Neutrophil (primary cell): ENCODE results near the gene H19.

Experiments
- H3K27ac ChIP-seq: fragments of 200-600 bp; sonication (generic); 2 replicates; pipeline ENCODE4 v1.5.1; 2016; ENCODE audit warnings: mild to moderate bottlenecking, moderate library complexity
- H3K27me3 ChIP-seq: fragments of 200-600 bp; sonication (generic); 2 replicates; pipeline ENCODE4 v1.6.0; 2016; ENCODE audit warnings: mild to moderate bottlenecking
- H3K36me3 ChIP-seq: fragments of 200-600 bp; sonication (generic); 2 replicates; pipeline ENCODE4 v1.5.1; 2017
- H3K4me1 ChIP-seq, 2 experiments: fragments of 200-600 bp in 1 of 2; sonication (generic) in 1 of 2; 1 replicate in 1 of 2; 2 replicates in 1 of 2; pipeline versions ENCODE4 v1.5.1 to v1.6.1; 2013 to 2016; ENCODE audit warnings: low read depth in 1 of 2, low read length in 1 of 2, mild to moderate bottlenecking in 1 of 2, moderate library complexity in 1 of 2; ENCODE audit not compliant: control insufficient read depth in 1 of 2, insufficient read depth in 1 of 2
- H3K4me3 ChIP-seq, 2 experiments: fragments of 200-600 bp in 1 of 2; sonication (generic) in 1 of 2; 1 replicate in 1 of 2; 2 replicates in 1 of 2; pipeline ENCODE4 v1.5.1; 2013 to 2016; ENCODE audit warnings: low read depth in 1 of 2, low read length in 1 of 2, mild to moderate bottlenecking in 1 of 2, moderate library complexity in 1 of 2
- H3K9me3 ChIP-seq: fragments of 200-600 bp; sonication (generic); 2 replicates; pipeline ENCODE4 v1.5.1; 2016
- TF ChIP-seq, protein P1 (sequence below): fragments of 200-600 bp; sonication (generic); IDR thresholded peaks from 2 replicates; pipeline ENCODE4 v1.5.1; 2016; ENCODE audit warnings: antibody characterized with exemption

Gene H19

DNA sequence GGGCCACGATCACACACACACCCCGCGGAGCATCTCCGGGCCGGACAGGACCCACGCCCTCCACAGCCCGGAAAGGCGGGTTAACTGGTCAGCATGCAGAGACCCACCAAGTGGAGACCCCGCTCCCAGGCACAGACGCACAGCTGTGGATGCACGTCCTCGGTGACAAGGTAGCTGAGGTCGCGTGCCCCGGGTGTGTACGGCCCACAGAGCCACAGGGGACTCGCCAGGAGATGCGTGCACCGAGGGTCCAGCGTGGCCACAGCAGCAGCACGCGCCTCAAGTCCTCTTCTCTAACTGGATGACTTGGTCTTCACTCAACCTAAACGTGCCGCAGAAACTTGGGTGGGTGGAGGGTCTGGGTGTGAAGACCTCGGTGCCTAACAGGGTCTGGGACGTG, 5.5 kb downstream of the H19 start:
- H3K4me3 ChIP-seq: no peak overlapping the region
- no peaks in the 10 kb centered on the region for H3K9me3 ChIP-seq
- H3K27ac ChIP-seq: no peak overlapping the region
- H3K27me3 ChIP-seq: no peaks in the 10 kb centered on the region
- no peaks in the 10 kb centered on the region for H3K4me1 ChIP-seq
- no peaks in the 10 kb centered on the region for H3K36me3 ChIP-seq
- TF ChIP-seq, protein P1, sequence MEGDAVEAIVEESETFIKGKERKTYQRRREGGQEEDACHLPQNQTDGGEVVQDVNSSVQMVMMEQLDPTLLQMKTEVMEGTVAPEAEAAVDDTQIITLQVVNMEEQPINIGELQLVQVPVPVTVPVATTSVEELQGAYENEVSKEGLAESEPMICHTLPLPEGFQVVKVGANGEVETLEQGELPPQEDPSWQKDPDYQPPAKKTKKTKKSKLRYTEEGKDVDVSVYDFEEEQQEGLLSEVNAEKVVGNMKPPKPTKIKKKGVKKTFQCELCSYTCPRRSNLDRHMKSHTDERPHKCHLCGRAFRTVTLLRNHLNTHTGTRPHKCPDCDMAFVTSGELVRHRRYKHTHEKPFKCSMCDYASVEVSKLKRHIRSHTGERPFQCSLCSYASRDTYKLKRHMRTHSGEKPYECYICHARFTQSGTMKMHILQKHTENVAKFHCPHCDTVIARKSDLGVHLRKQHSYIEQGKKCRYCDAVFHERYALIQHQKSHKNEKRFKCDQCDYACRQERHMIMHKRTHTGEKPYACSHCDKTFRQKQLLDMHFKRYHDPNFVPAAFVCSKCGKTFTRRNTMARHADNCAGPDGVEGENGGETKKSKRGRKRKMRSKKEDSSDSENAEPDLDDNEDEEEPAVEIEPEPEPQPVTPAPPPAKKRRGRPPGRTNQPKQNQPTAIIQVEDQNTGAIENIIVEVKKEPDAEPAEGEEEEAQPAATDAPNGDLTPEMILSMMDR: no peak

DNA sequence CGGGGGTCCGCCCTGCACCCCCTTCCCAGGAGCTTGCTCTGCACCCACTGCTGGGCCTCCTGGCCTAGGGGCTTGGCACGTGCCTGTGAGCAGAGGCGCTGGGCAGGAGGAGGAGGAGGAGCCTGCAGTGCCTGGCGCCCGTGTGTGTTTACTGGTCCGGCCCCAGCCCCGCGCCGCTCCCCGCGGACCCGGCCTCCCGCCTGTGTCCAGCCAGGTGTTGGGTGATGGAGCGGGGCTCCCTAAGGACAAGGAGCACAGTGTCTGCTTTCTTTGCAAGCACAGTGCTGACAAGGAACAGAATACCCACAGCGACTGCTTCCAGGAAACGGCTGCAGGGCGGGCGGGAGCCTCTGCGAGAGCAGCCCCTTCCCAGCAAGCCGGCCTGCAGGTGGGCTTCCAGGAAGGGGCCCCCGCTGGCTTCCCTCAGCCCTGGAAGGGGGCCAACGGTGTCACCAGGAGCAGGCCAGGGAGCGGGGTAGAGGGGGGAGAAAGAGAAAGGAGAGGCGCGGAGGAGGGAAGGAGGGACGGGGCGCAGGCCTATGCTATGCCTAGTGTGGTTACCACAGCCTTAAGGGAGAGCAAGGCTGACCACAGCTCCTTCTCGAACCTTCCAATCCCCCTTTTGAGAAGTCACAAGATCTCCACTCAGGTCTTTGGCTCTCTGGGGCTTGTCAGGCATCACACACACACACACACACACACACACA, 6.6 kb downstream of the H19 start:
- Histone ChIP-seq H3K27me3 (no peaks in the 10 kb centered on the region), H3K27ac (no peak overlapping the region), H3K4me1 (no peaks in the 10 kb centered on the region), H3K4me3 (no peak overlapping the region), H3K36me3 (no peaks in the 10 kb centered on the region), H3K9me3 (no peaks in the 10 kb centered on the region)
- TF ChIP-seq, protein P1: no peak

DNA sequence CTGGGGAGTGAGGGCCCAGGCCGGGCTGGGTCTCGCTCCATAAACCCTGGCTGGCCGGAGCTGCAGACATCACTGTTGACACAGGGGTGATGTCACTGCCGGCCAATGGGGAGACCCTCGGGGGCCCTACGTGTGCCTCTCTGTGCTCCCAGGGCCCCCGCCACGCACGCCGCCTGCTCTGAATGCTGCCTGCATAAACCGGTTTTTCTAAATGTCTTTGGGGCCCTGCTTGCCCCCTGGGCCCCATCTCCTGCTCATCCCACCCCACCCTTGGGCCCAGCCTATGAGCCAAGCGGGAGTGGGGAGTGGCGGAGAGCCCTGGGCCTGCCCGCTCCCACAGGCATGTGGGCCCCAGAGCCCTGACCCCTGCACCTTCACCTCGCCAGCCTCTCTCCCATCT, 7.7 kb downstream of the H19 start:
- Histone ChIP-seq H3K4me3 (no peak overlapping the region), H3K36me3 (no peaks in the 10 kb centered on the region), H3K4me1 (no peaks in the 10 kb centered on the region), H3K27me3 (no peaks in the 10 kb centered on the region), H3K27ac (no peak overlapping the region), H3K9me3 (no peaks in the 10 kb centered on the region)
- TF ChIP-seq, protein P1: no peak

DNA sequence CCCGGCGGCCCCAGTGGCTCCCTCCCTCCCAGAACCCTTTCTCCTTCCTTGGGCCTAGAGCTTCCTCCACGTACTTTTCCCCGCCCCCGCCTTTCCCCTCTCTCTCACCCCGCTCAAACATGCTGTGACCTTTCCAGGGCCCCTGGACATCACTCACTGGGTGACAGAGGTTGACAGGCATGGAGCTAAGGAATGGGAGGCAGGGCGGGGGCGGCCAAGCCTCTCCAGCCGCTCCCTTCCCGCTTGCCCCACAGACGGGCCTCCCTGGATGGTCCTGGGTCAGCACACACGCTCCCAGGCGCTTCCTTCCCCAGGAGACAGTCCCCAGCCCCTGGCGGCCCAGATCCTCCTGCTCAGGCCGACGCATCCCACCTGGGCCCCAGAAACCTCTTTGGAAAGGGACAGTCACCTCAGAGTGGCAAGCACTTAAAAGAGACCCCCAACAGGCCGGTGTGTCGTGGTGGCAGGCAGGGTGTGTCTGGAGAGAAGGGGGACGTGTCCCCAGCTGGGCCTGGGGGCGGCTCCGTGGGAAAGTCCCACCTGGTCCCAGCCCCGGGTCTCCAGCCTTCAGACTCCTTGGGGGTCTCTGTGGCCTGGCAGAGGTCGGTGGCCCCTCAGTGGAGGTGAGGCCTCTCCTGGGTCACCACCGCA, 8.8 kb downstream of the H19 start:
- Histone ChIP-seq H3K27ac (no peak overlapping the region), H3K4me1 (no peaks in the 10 kb centered on the region), H3K27me3 (no peaks in the 10 kb centered on the region), H3K36me3 (no peaks in the 10 kb centered on the region), H3K9me3 (no peaks in the 10 kb centered on the region), H3K4me3 (no peak overlapping the region)
- TF ChIP-seq, protein P1: no peak

DNA sequence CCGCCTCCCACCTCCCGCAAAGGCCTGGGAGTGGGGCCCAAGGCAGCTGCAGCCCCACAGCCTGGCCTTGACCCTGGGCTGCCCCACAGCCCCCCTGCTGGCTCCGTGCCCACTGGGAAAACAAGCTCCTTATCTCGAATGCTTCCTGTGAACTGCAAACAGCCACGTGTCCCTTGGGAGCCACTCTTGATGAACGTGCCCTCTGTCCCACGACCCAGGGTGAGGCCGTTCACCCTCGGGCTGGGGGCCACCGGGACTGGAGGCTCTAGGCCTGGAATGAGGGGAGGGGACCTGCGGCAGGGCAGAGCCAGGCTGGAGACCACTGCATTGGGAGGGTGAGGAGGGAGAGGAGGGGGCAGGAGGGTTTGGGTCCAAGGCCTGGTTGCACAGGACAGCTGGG, 9.5 kb downstream of the H19 start:
- Histone ChIP-seq H3K36me3 (no peaks in the 10 kb centered on the region), H3K4me3 (no peak overlapping the region), H3K9me3 (no peaks in the 10 kb centered on the region), H3K4me1 (no peaks in the 10 kb centered on the region), H3K27ac (no peak overlapping the region), H3K27me3 (no peaks in the 10 kb centered on the region)
- TF ChIP-seq, protein P1: no peak
